HG03469 (cell line): ENCODE data around the gene SUGCT.
"Not testable (repeated sequence)": the region's sequence is repeated elsewhere in the genome, so short reads cannot be mapped to it uniquely, and the experiment has no call there.

Experiments
- ATAC-seq: cut with Tn5 transposase; IDR thresholded peaks from one replicate; pipeline ENCODE4 v1.9.1; 2021; ENCODE audit warnings: mild to moderate bottlenecking, moderate library complexity, moderate number of reproducible peaks; ENCODE audit not compliant: unreplicated experiment

Gene SUGCT

GRCh38 chr7:40134428-40135316 lies at the start of gene SUGCT, which contains the start of gene MPLKIP:
Gene SUGCT (plus strand): TSS chr7:40135005.
Gene MPLKIP (minus strand): TSS chr7:40134622. CDS start chr7:40134567, 55 bp downstream.
- ATAC-seq: peak; percentile 71

GRCh38 chr7:40092182-40092581 lies 42.6 kb upstream of the SUGCT start:
- no peak for ATAC-seq

GRCh38 chr7:40093631-40094350 lies 41.0 kb upstream of the SUGCT start:
- ATAC-seq: no peak

- ATAC-seq: no peak
These were observed 39.6 kb upstream of the SUGCT start for GRCh38 chr7:40095230-40095629.

- no peak for ATAC-seq
These were observed 39.0 kb upstream of the SUGCT start for GRCh38 chr7:40095695-40096327.

- ATAC-seq: no peak
These were observed 37.1 kb upstream of the SUGCT start for GRCh38 chr7:40097728-40098127.

GRCh38 chr7:40098810-40099209 lies 36.0 kb upstream of the SUGCT start:
- no peak for ATAC-seq

GRCh38 chr7:40099837-40100236 lies 35.0 kb upstream of the SUGCT start:
- ATAC-seq: no peak

- ATAC-seq: no peak
These were observed 33.6 kb upstream of the SUGCT start for GRCh38 chr7:40101201-40101600.

GRCh38 chr7:40102897-40103296 lies 31.9 kb upstream of the SUGCT start:
- no peak for ATAC-seq

GRCh38 chr7:40105879-40106473 lies 28.8 kb upstream of the SUGCT start:
- ATAC-seq: no peak

- ATAC-seq: no peak
These were observed 18.9 kb upstream of the SUGCT start for GRCh38 chr7:40115936-40116335.

GRCh38 chr7:40117199-40117598 lies 17.6 kb upstream of the SUGCT start:
- not testable (repeated sequence) for ATAC-seq

- not testable (repeated sequence) for ATAC-seq
These were observed 16.6 kb upstream of the SUGCT start for GRCh38 chr7:40118201-40118600.

GRCh38 chr7:40120020-40120419 lies 14.8 kb upstream of the SUGCT start:
- no peak for ATAC-seq

GRCh38 chr7:40122100-40122939 lies 12.5 kb upstream of the SUGCT start:
- ATAC-seq: not testable (repeated sequence)

GRCh38 chr7:40122940-40123254 lies 11.9 kb upstream of the SUGCT start:
- no peak for ATAC-seq

- peak; percentile 3 for ATAC-seq
These were observed 1.0 kb upstream of the SUGCT start for GRCh38 chr7:40133561-40134427.

GRCh38 chr7:40135317-40135610 lies 459 bp downstream of the SUGCT start:
- ATAC-seq: no peak

- no peak for ATAC-seq
These were observed 2.8 kb downstream of the SUGCT start for GRCh38 chr7:40137563-40137962.
